GM18507 (cell line): Measurements from ENCODE around the gene NSL1.
"Not testable (repeated sequence)": the region's sequence is repeated elsewhere in the genome, so short reads cannot be mapped to it uniquely, and the experiment has no call there.

Experiments
- DNase-seq: peaks from one replicate; pipeline ENCODE4 v3.0.0; 2011; ENCODE audit warnings: low read depth; ENCODE audit not compliant: insufficient read length; ENCODE audit errors: extremely low spot score
- FAIRE-seq: peaks from 2 replicates; lab custom pipeline; 2011; peaks lifted over from hg19 to GRCh38; lab: Jason Lieb, UNC

Gene NSL1

GRCh38 chr1:212791261-212791675 lies 309 bp downstream of the NSL1 start:
- FAIRE-seq (no peak), DNase-seq (peak; percentile 22)

GRCh38 chr1:212785871-212786270 lies 5.7 kb downstream of the NSL1 start:
- DNase-seq (no peak), FAIRE-seq (no peak)

GRCh38 chr1:212783976-212784375 lies 7.6 kb downstream of the NSL1 start:
- DNase-seq = no peak
- no peak for FAIRE-seq

GRCh38 chr1:212782422-212783154 lies 9.0 kb downstream of the NSL1 start:
- DNase-seq (no peak), FAIRE-seq (peak; percentile 53)

- FAIRE-seq (peak; percentile 41), DNase-seq (no peak)
These were observed 10.4 kb downstream of the NSL1 start for GRCh38 chr1:212781225-212781624.

GRCh38 chr1:212780759-212781158 lies 10.8 kb downstream of the NSL1 start:
- FAIRE-seq (no peak), DNase-seq (no peak)

GRCh38 chr1:212779086-212779485 lies 12.5 kb downstream of the NSL1 start:
- not testable (repeated sequence) for FAIRE-seq, DNase-seq

GRCh38 chr1:212777151-212777550 lies 14.4 kb downstream of the NSL1 start:
- FAIRE-seq (no peak), DNase-seq (no peak)

- FAIRE-seq (no peak), DNase-seq (no peak)
These were observed 16.3 kb downstream of the NSL1 start for GRCh38 chr1:212775241-212775640.

GRCh38 chr1:212774584-212774983 lies 17.0 kb downstream of the NSL1 start:
- FAIRE-seq = no peak
- DNase-seq = no peak

- FAIRE-seq = no peak
- no peak for DNase-seq
These were observed 18.6 kb downstream of the NSL1 start for GRCh38 chr1:212773011-212773410.

GRCh38 chr1:212771341-212771740 lies 20.2 kb downstream of the NSL1 start:
- no peak for FAIRE-seq
- no peak for DNase-seq

- FAIRE-seq (peak; percentile 35), DNase-seq (no peak)
These were observed 22.0 kb downstream of the NSL1 start for GRCh38 chr1:212769459-212770167.

- FAIRE-seq = not testable (repeated sequence)
These were observed 24.8 kb downstream of the NSL1 start for GRCh38 chr1:212766825-212767224.

GRCh38 chr1:212764718-212765281 lies 26.8 kb downstream of the NSL1 start:
- not testable (repeated sequence) for FAIRE-seq, DNase-seq

More at GRCh38 chr1:212766825-212767224, 24.8 kb downstream of the NSL1 start:
- not testable (repeated sequence) for DNase-seq

GRCh38 chr1:212762839-212763238 lies 28.7 kb downstream of the NSL1 start:
- FAIRE-seq = no peak
- no peak for DNase-seq

- no peak for DNase-seq
- FAIRE-seq = no peak
These were observed 29.3 kb downstream of the NSL1 start for GRCh38 chr1:212762234-212762633.

GRCh38 chr1:212760126-212760823 lies 31.3 kb downstream of the NSL1 start:
- DNase-seq = no peak
- peak; percentile 21 for FAIRE-seq

- FAIRE-seq (no peak), DNase-seq (no peak)
These were observed 31.9 kb downstream of the NSL1 start for GRCh38 chr1:212759683-212760082.

GRCh38 chr1:212754680-212755079 lies 36.9 kb downstream of the NSL1 start:
- FAIRE-seq (no peak), DNase-seq (no peak)
